Upper lobe of left lung (tissue), 4 donors: Measurements from ENCODE around the gene SGTA.

ENCODE experiments used
- POLR2A ChIP-seq, 4 donors: fragments of 450-650 bp; IDR thresholded peaks; one replicate each; pipeline ENCODE4 v1.5.1; 2016 to 2017; ENCODE audit warnings: antibody characterized with exemption in 4 of 4, mild to moderate bottlenecking in 2 of 4
- TF ChIP-seq, protein P1 (sequence below), 6 experiments: fragments of 450-650 bp in 4 of 6; fragments of 200-600 bp in 2 of 6; sonication (generic) in 2 of 6; IDR thresholded peaks; one replicate each; pipeline ENCODE4 v1.5.1; 2016 to 2019; ENCODE audit warnings: antibody characterized with exemption in 6 of 6

DNA sequence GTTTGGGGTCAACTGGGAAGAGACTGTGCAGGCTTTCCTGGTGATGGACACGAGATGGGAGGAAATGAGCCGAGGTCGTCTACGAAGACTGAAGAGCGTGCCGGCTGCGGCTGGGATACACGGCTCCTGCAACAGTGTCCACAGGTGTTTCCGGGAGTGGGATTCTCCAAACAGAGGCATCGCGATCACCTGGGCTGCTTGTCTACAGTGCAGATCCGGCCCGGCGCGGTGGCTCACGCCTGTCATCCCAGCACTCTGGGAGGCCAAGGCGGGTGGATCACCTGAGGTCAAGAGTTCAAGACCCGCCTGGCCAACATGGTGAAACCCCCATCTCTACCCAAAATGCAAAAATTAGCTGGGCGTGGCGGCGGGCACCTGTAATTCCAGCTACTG, 31.6 kb downstream of the SGTA start:
- TF ChIP-seq, protein P1, sequence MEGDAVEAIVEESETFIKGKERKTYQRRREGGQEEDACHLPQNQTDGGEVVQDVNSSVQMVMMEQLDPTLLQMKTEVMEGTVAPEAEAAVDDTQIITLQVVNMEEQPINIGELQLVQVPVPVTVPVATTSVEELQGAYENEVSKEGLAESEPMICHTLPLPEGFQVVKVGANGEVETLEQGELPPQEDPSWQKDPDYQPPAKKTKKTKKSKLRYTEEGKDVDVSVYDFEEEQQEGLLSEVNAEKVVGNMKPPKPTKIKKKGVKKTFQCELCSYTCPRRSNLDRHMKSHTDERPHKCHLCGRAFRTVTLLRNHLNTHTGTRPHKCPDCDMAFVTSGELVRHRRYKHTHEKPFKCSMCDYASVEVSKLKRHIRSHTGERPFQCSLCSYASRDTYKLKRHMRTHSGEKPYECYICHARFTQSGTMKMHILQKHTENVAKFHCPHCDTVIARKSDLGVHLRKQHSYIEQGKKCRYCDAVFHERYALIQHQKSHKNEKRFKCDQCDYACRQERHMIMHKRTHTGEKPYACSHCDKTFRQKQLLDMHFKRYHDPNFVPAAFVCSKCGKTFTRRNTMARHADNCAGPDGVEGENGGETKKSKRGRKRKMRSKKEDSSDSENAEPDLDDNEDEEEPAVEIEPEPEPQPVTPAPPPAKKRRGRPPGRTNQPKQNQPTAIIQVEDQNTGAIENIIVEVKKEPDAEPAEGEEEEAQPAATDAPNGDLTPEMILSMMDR (IDR thresholded peaks at IDR 0.05): no peak
- TF ChIP-seq POLR2A (IDR thresholded peaks at IDR 0.05): no peak
